Measurements from ENCODE around the gene MND1.

GRCh38 chr4:153409412-153409811, 64.9 kb downstream of the MND1 start:
- TF ChIP-seq POLR2AphosphoS5 (IDR thresholded peaks at IDR 0.05) (no peak), POLR2A (IDR thresholded peaks at IDR 0.05) (no peak), EP300 (IDR thresholded peaks at IDR 0.05) (no peak)
- TF ChIP-seq, protein P1, sequence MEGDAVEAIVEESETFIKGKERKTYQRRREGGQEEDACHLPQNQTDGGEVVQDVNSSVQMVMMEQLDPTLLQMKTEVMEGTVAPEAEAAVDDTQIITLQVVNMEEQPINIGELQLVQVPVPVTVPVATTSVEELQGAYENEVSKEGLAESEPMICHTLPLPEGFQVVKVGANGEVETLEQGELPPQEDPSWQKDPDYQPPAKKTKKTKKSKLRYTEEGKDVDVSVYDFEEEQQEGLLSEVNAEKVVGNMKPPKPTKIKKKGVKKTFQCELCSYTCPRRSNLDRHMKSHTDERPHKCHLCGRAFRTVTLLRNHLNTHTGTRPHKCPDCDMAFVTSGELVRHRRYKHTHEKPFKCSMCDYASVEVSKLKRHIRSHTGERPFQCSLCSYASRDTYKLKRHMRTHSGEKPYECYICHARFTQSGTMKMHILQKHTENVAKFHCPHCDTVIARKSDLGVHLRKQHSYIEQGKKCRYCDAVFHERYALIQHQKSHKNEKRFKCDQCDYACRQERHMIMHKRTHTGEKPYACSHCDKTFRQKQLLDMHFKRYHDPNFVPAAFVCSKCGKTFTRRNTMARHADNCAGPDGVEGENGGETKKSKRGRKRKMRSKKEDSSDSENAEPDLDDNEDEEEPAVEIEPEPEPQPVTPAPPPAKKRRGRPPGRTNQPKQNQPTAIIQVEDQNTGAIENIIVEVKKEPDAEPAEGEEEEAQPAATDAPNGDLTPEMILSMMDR (IDR thresholded peaks at IDR 0.05), result no peak
